ENCODE data around the gene TNKS2. TPM values are rescaled to one million over a fixed set of nuclear protein-coding genes. Genes with fewer than 3 reads are reported as not detected.

TNKS2 gene
- total and polyA plus RNA-seq, 2 of the 13 experiments (the other 11 are each of a cell fraction or from before 2014, with no cell fraction given): 15.2 to 19.4 TPM

DNA sequence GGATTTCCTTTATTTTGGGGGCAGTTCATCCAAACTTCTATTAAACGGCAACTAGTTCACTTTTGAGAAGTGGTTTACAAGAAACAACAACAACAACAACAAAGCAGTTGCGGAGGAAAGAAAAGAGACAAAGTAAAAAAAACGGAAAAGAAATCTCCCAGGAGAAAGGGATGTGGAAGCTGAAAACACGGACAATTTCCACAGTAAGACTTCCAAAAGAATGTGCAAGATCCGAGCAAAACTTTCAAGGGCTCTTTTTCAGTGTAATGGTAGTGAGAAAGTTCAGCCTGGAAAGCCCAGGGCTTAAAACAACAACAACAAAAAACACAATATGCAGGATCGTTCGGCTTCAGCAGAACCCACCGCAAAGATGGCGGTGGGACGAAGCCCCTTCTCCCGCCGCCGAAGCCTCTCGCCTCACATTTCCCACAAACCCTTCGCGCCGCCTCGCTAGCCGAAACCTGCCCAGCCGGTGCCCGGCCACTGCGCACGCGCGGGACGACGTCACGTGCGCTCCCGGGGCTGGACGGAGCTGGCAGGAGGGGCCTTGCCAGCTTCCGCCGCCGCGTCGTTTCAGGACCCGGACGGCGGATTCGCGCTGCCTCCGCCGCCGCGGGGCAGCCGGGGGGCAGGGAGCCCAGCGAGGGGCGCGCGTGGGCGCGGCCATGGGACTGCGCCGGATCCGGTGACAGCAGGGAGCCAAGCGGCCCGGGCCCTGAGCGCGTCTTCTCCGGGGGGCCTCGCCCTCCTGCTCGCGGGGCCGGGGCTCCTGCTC is at the start of gene TNKS2 (continued):
- TF ChIP-seq, protein P1, sequence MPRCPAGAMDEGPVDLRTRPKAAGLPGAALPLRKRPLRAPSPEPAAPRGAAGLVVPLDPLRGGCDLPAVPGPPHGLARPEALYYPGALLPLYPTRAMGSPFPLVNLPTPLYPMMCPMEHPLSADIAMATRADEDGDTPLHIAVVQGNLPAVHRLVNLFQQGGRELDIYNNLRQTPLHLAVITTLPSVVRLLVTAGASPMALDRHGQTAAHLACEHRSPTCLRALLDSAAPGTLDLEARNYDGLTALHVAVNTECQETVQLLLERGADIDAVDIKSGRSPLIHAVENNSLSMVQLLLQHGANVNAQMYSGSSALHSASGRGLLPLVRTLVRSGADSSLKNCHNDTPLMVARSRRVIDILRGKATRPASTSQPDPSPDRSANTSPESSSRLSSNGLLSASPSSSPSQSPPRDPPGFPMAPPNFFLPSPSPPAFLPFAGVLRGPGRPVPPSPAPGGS (CRISPR knock-in tag; IDR thresholded peaks at IDR 0.05): peak; percentile 85
- TF ChIP-seq ZNF576 (CRISPR knock-in tag; IDR thresholded peaks at IDR 0.05): no peak
- TF ChIP-seq SP140L (CRISPR knock-in tag; IDR thresholded peaks at IDR 0.05; ENCODE audit: borderline replicate concordance): peak; percentile 50; the same call in 1 of the 2 replicates
- peak; percentile 59; the same call in 1 of the 2 replicates for TF ChIP-seq RNF2 (conservative IDR thresholded peaks at IDR 0.05; ENCODE audit: low read depth)
- no peak for TF ChIP-seq TEAD2 (CRISPR knock-in tag; IDR thresholded peaks at IDR 0.05)
- peak; percentile 78 for TF ChIP-seq GATAD1 (CRISPR knock-in tag; IDR thresholded peaks at IDR 0.05)
- TF ChIP-seq NAIF1 (CRISPR knock-in tag; IDR thresholded peaks at IDR 0.05; ENCODE audit: borderline replicate concordance): no peak
- TF ChIP-seq MEF2D (CRISPR knock-in tag; IDR thresholded peaks at IDR 0.05): no peak; the same call in 1 of the 2 replicates
- no peak for TF ChIP-seq SNAI1 (CRISPR knock-in tag; IDR thresholded peaks at IDR 0.05; ENCODE audit: borderline replicate concordance)
- TF ChIP-seq ZNF101 (CRISPR knock-in tag; IDR thresholded peaks at IDR 0.05; ENCODE audit: borderline replicate concordance, low read depth): peak; percentile 90
- TF ChIP-seq ZBTB20 (CRISPR knock-in tag; IDR thresholded peaks at IDR 0.05; ENCODE audit: borderline replicate concordance, low read depth): peak; percentile 29; the same call in 1 of the 2 replicates
- TF ChIP-seq ATAD3A (CRISPR knock-in tag; IDR thresholded peaks at IDR 0.05): no peak
- no peak for TF ChIP-seq ZNF3 (CRISPR knock-in tag; IDR thresholded peaks at IDR 0.05)
- no peak for TF ChIP-seq ZFP37 (CRISPR knock-in tag; IDR thresholded peaks at IDR 0.05; ENCODE audit: borderline replicate concordance)
- TF ChIP-seq DR1 (CRISPR knock-in tag; IDR thresholded peaks at IDR 0.05): peak; percentile 73; the same call in 1 of the 2 replicates
- no peak for TF ChIP-seq HNF4A (CRISPR knock-in tag; IDR thresholded peaks at IDR 0.05)
- TF ChIP-seq ARNT2 (CRISPR knock-in tag; IDR thresholded peaks at IDR 0.05; ENCODE audit: low read depth): peak; percentile 88
- TF ChIP-seq MAFF (IDR thresholded peaks at IDR 0.05; ENCODE audit: low read depth, low read length): no peak
- TF ChIP-seq TAF15 (IDR thresholded peaks at IDR 0.05; ENCODE audit: low read depth, low read length, poor library complexity, severe bottlenecking): peak; percentile 86
- TF ChIP-seq ZNF329 (CRISPR knock-in tag; IDR thresholded peaks at IDR 0.05; ENCODE audit: low read depth): peak; percentile 77; the same call in 1 of the 2 replicates
- no peak for TF ChIP-seq MTF2 (CRISPR knock-in tag; IDR thresholded peaks at IDR 0.05; ENCODE audit: borderline replicate concordance)
- TF ChIP-seq SMAD1 (CRISPR knock-in tag; IDR thresholded peaks at IDR 0.05; ENCODE audit: borderline replicate concordance, low read depth): no peak
- no peak for TF ChIP-seq ZNF570 (CRISPR knock-in tag; IDR thresholded peaks at IDR 0.05; ENCODE audit: borderline replicate concordance)
- TF ChIP-seq ZFP90 (CRISPR knock-in tag; IDR thresholded peaks at IDR 0.05; ENCODE audit: borderline replicate concordance): no peak; the same call in 1 of the 2 replicates
- TF ChIP-seq ZNF775 (CRISPR knock-in tag; IDR thresholded peaks at IDR 0.05; ENCODE audit: borderline replicate concordance): no peak
- TF ChIP-seq MED8 (CRISPR knock-in tag; IDR thresholded peaks at IDR 0.05; ENCODE audit: insufficient replicate concordance): no peak
- peak; percentile 89; the same call in 1 of the 2 replicates for TF ChIP-seq TGIF2 (CRISPR knock-in tag; IDR thresholded peaks at IDR 0.05)
- TF ChIP-seq NFE2 (CRISPR knock-in tag; IDR thresholded peaks at IDR 0.05): no peak
- TF ChIP-seq ZNF552 (CRISPR knock-in tag; IDR thresholded peaks at IDR 0.05; ENCODE audit: borderline replicate concordance): peak; percentile 43; the same call in 1 of the 2 replicates
- peak; percentile 60; the same call in 1 of the 2 replicates for TF ChIP-seq ZNF605 (CRISPR knock-in tag; IDR thresholded peaks at IDR 0.05)
- TF ChIP-seq ZNF883 (CRISPR knock-in tag; IDR thresholded peaks at IDR 0.05; ENCODE audit: not compliant biosample characterization): peak; percentile 91
